ENCODE results near the gene EMP2.

- TF ChIP-seq, protein P1, sequence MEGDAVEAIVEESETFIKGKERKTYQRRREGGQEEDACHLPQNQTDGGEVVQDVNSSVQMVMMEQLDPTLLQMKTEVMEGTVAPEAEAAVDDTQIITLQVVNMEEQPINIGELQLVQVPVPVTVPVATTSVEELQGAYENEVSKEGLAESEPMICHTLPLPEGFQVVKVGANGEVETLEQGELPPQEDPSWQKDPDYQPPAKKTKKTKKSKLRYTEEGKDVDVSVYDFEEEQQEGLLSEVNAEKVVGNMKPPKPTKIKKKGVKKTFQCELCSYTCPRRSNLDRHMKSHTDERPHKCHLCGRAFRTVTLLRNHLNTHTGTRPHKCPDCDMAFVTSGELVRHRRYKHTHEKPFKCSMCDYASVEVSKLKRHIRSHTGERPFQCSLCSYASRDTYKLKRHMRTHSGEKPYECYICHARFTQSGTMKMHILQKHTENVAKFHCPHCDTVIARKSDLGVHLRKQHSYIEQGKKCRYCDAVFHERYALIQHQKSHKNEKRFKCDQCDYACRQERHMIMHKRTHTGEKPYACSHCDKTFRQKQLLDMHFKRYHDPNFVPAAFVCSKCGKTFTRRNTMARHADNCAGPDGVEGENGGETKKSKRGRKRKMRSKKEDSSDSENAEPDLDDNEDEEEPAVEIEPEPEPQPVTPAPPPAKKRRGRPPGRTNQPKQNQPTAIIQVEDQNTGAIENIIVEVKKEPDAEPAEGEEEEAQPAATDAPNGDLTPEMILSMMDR (IDR thresholded peaks at IDR 0.05; ENCODE audit: poor library complexity, severe bottlenecking): no peak
- TF ChIP-seq, protein P2, sequence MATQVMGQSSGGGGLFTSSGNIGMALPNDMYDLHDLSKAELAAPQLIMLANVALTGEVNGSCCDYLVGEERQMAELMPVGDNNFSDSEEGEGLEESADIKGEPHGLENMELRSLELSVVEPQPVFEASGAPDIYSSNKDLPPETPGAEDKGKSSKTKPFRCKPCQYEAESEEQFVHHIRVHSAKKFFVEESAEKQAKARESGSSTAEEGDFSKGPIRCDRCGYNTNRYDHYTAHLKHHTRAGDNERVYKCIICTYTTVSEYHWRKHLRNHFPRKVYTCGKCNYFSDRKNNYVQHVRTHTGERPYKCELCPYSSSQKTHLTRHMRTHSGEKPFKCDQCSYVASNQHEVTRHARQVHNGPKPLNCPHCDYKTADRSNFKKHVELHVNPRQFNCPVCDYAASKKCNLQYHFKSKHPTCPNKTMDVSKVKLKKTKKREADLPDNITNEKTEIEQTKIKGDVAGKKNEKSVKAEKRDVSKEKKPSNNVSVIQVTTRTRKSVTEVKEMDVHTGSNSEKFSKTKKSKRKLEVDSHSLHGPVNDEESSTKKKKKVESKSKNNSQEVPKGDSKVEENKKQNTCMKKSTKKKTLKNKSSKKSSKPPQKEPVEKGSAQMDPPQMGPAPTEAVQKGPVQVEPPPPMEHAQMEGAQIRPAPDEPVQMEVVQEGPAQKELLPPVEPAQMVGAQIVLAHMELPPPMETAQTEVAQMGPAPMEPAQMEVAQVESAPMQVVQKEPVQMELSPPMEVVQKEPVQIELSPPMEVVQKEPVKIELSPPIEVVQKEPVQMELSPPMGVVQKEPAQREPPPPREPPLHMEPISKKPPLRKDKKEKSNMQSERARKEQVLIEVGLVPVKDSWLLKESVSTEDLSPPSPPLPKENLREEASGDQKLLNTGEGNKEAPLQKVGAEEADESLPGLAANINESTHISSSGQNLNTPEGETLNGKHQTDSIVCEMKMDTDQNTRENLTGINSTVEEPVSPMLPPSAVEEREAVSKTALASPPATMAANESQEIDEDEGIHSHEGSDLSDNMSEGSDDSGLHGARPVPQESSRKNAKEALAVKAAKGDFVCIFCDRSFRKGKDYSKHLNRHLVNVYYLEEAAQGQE (IDR thresholded peaks at IDR 0.05; ENCODE audit: borderline replicate concordance): no peak
- TF ChIP-seq SMC3 (conservative IDR thresholded peaks at IDR 0.05; ENCODE audit: poor library complexity) (no peak), RAD21 (conservative IDR thresholded peaks at IDR 0.05) (no peak), EP300 (conservative IDR thresholded peaks at IDR 0.05; ENCODE audit: poor library complexity, severe bottlenecking) (no peak), MXI1 (conservative IDR thresholded peaks at IDR 0.05; ENCODE audit: poor library complexity, severe bottlenecking) (no peak)
Observed at GRCh38 chr16:10495031-10495345, 85.4 kb downstream of the EMP2 start.

Measured in neural cell (in vitro differentiated cells).